Measurements from ENCODE around the gene PDXDC1. TPM values are rescaled to one million over a fixed set of nuclear protein-coding genes. Genes with fewer than 3 reads are reported as not detected.
"Not testable (repeated sequence)": the region's sequence is repeated elsewhere in the genome, so short reads cannot be mapped to it uniquely, and the experiment has no call there.

PDXDC1 gene
- total RNA-seq, 2 donors from 2014 or later, result 58.4 to 78.8 TPM

DNA sequence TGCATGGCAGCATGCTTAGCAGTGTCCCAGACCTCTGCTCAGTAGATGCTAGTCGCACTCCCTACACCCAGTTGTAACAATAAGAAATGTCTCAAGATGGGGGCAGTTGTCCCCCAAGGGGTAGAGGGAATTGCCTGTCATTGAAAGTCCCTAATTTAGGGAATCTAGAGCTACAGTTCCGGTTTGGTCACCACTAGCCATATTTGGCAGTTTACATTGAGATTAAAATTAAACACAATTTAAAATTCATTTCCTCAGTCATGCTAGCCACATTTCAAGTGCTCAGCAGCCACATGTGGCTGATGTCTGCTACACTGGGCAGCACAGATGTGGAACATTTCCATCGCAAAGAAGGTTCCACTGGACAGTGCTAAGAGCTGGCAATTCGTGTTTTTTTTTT is 4.1 kb downstream of the PDXDC1 start:
- H3K27ac Mint-ChIP-seq; ATAC-seq; H3K36me3 Mint-ChIP-seq (ENCODE audit: low read depth); H3K4me3 Mint-ChIP-seq; H3K4me1 Mint-ChIP-seq; DNase-seq; H3K9me3 ChIP-seq (ENCODE audit: control insufficient read depth, low read length, poor library complexity, severe bottlenecking); H3K27me3 Mint-ChIP-seq: not testable (repeated sequence)

DNA sequence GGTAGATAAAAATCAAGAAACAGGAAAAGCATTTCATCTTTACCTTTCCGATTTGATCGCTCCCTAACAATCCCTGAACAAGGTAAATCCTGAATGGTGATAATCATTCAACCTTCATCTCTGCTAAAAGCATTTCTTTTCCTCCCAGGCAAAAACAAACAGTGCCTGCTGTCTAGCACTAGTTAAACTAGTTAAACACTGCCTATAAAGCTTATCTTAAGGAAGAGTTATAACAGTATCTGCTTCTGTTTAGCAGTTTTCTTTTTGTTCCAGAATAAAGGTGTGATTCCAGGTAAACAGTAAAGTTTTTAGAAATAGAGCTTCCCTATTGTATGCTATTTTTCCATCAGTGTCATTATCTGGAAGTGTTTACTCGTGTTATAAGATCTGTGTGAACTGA is 6.4 kb downstream of the PDXDC1 start:
- H3K4me1 Mint-ChIP-seq; H3K27ac Mint-ChIP-seq; H3K27me3 Mint-ChIP-seq; ATAC-seq; H3K36me3 Mint-ChIP-seq (ENCODE audit: low read depth); H3K4me3 Mint-ChIP-seq; H3K9me3 ChIP-seq (ENCODE audit: control insufficient read depth, low read length, poor library complexity, severe bottlenecking); DNase-seq: not testable (repeated sequence)

DNA sequence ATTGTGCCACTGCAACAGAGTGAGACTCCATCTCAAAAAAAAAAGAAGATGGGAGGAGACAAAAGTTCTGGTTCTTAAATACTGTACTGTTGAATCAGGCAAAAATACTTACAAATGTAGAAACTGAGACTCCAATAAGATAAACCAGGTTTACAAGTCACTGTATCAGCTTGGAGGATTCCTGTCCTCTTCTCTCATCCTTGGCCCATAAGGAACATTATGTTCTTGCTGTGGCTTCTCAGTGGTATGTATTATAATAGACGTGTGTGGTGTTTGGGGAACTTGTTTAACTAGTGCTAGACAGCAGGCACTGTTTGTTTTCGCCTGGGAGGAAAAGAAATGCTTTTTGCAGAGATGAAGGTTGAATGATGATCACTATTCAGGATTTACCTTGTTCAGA is 7.7 kb downstream of the PDXDC1 start:
- peak overlapping the region; percentile 47 for H3K27ac Mint-ChIP-seq
- not testable (repeated sequence) for H3K27me3 Mint-ChIP-seq; H3K9me3 ChIP-seq (ENCODE audit: control insufficient read depth, low read length, poor library complexity, severe bottlenecking); ATAC-seq; H3K36me3 Mint-ChIP-seq (ENCODE audit: low read depth); H3K4me1 Mint-ChIP-seq; DNase-seq; H3K4me3 Mint-ChIP-seq

DNA sequence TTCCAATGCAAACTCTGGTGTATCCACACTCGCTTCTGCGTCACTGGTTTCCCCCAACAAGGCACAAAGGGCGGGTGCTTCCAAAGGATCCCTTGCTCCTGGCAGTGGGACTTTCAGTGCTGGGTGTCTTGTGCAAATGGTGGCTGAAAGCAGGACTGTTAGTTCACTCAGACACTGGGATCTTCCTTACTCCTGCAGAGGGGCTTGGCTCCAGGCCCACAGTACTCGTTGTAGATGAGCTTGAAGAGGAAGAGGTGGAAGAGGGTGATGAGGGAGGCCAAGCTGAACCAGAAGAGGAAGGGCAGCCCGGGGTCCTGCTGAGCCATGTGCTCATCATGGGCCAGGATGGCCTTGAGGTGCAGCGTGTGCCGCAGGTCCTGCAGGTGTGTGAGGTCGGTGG is 13.3 kb downstream of the PDXDC1 start:
- not testable (repeated sequence) for H3K9me3 ChIP-seq (ENCODE audit: control insufficient read depth, low read length, poor library complexity, severe bottlenecking); H3K27ac Mint-ChIP-seq; DNase-seq; ATAC-seq; H3K27me3 Mint-ChIP-seq
- Mint-ChIP-seq H3K4me1 (peaks cover 16% of the 10 kb centered on the region), H3K36me3 (ENCODE audit: low read depth) (peaks cover 12% of the 10 kb centered on the region), H3K4me3 (peak overlapping the region; percentile 51)

DNA sequence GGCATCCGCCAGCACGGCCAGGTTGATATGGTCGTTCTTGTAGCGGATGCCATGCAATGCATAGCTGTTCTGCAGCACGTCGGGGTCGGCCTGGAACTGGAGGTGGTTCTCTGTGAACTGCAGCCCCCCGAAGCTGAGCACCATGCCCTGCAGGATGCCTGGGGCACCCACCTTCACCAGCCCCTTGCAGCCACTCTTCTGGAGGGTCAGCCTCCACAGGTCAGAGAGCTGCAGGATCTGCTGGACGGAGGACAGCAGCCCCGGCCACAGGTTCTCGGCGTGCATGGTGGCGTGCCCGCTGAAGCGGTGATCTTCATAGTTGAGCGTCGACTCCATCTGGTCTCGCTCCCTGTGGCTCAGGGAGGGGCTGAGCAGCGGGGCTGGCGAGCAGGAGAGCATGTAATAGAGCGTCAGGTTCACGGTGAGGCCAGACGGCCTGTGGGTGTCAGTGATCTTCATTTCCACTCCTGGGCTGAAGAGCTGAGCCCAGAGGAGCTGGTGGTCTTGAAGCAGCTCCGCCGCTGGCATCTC is 13.9 kb downstream of the PDXDC1 start:
- peaks cover 12% of the 10 kb centered on the region for H3K36me3 Mint-ChIP-seq (ENCODE audit: low read depth)
- not testable (repeated sequence) for H3K27me3 Mint-ChIP-seq; H3K27ac Mint-ChIP-seq; H3K9me3 ChIP-seq (ENCODE audit: control insufficient read depth, low read length, poor library complexity, severe bottlenecking); DNase-seq; H3K4me3 Mint-ChIP-seq
- peaks cover 16% of the 10 kb centered on the region for H3K4me1 Mint-ChIP-seq
- ATAC-seq, result peak; percentile 30

DNA sequence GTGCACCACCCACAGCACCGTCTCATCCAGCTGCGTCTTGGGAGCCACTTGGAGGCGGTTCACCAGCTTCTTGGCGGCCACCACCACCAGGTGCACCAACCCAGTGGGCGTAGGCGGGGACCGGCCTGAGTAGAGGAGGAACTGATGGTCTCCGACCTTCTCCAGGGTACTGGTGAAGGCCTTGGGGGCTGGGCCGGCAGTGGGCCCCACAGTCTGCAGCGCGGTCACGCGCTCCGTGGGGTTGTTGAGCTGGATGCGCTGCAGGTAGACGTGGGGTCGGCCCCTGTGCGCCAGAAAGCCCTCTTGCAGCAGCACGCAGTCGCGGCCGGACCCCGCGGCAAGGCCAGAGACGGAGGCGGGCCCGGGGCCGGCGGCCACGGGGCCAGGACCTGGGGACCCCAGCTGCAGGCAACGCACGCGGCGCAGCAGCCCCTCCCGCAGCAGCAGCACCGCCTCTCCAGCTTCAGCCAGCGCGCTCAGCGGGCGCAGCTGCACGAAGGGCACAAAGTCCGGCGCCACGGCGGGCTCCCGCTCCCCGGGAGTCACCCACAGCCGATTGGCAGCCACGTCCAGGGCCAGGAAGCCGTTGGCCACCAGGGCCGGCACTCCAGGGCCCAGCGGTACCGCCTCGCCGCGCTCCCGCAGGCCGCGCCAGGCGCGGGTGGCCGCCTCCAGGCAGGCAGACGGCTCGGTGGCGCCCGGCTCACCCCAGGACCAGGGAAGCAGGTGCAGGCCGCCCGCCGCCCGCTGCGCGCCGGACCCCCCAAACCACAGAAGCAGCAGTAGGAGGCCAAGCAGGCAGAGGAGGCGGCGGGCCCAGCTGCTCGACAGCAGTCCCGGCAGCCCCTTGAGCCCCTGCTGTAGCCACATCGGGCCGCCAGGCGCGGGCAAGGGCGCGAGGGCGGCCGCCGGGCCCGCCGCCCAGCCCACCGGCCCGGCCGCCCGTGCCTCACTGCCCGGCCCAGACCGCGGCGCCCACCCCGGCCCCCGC is 14.8 kb downstream of the PDXDC1 start:
- not testable (repeated sequence) for H3K9me3 ChIP-seq (ENCODE audit: control insufficient read depth, low read length, poor library complexity, severe bottlenecking); H3K4me3 Mint-ChIP-seq; DNase-seq; H3K27ac Mint-ChIP-seq; H3K27me3 Mint-ChIP-seq
- peak; percentile 21 for ATAC-seq
- Mint-ChIP-seq H3K4me1 (peaks cover 18% of the 10 kb centered on the region), H3K36me3 (ENCODE audit: low read depth) (peaks cover 12% of the 10 kb centered on the region)

DNA sequence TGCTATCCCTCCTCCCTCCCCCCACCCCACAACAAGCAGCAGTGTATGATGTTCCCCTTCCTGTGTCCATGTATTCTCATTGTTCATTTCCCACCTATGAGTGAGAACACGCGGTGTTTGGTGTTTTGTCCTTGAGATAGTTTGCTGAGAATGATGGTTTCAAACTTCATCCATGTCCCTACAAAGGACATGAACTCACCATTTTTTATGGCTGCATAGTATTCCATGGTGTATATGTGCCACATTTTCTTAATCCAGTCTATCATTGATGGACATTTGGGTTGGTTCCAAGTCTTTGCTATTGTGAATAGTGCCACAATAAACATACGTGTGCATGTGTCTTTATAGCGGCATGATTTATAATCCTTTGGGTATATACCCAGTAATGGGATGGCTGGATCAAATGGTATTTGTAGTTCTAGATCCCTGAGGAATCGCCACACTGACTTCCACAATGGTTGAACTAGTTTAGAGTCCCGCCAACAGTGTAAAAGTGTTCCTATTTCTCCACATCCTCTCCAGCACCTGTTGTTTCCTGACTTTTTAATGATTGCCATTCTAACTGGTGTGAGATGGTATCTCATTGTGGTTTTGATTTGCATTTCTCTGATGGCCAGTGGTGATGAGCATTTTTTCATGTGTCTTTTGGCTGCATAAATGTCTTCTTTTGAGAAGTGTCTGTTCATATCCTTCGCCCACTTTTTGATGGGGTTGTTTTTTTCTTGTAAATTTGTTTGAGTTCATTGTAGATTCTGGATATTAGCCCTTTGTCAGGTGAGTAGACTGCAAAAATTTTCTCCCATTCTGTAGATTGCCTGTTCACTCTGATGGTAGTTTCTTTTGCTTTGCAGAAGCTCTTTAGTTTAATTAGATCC is 18.7 kb downstream of the PDXDC1 start:
- H3K4me3 Mint-ChIP-seq; H3K27me3 Mint-ChIP-seq; H3K9me3 ChIP-seq (ENCODE audit: control insufficient read depth, low read length, poor library complexity, severe bottlenecking); H3K27ac Mint-ChIP-seq; DNase-seq; ATAC-seq: not testable (repeated sequence)
- peaks cover 25% of the 10 kb centered on the region for H3K4me1 Mint-ChIP-seq
- H3K36me3 Mint-ChIP-seq (ENCODE audit: low read depth), result peaks cover 12% of the 10 kb centered on the region

DNA sequence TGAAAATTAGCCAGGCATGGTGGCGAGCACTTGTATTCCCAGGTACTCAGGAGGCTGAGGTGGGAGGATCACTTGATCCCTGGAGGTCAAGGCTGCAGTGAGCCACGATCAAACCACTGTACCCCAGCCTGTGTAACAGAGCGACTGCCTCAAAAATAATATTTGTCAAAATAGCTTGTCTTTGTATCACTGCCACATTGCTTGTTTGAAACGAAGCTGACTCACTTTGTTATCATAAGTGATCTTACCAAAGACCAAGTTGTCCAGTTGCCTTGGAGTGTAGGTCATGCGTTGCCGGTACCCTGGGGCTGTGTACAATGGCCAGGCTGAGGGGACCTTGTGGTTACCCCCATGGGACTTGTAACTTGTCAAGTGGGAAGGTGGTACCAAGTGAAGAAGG is 21.9 kb downstream of the PDXDC1 start:
- H3K27me3 Mint-ChIP-seq; DNase-seq; H3K36me3 Mint-ChIP-seq (ENCODE audit: low read depth); H3K9me3 ChIP-seq (ENCODE audit: control insufficient read depth, low read length, poor library complexity, severe bottlenecking); H3K4me3 Mint-ChIP-seq; H3K27ac Mint-ChIP-seq; ATAC-seq: not testable (repeated sequence)
- H3K4me1 Mint-ChIP-seq, result peaks cover 21% of the 10 kb centered on the region

DNA sequence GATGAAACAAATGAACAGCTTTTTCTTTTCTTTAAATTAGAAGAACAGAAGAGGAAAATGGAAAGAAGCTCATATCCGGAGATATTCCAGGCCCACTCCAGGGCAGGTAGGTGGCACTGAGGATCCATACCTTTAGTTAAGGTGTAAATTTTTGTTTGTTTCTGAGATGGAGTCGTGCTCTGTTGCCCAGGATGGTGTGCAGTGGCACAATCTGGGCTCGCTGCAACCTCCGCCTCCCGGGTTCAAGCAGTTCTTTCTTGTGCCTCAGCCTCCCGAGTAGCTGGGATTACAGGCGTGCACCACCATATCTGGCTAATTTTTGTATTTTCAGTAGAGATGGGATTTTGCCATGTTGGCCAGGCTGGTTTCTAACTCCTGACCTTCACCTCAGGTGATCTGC is 23.5 kb downstream of the PDXDC1 start:
- not testable (repeated sequence) for ATAC-seq; H3K9me3 ChIP-seq (ENCODE audit: control insufficient read depth, low read length, poor library complexity, severe bottlenecking); H3K27me3 Mint-ChIP-seq; DNase-seq; H3K4me3 Mint-ChIP-seq; H3K27ac Mint-ChIP-seq; H3K36me3 Mint-ChIP-seq (ENCODE audit: low read depth)
- peaks cover 15% of the 10 kb centered on the region for H3K4me1 Mint-ChIP-seq

DNA sequence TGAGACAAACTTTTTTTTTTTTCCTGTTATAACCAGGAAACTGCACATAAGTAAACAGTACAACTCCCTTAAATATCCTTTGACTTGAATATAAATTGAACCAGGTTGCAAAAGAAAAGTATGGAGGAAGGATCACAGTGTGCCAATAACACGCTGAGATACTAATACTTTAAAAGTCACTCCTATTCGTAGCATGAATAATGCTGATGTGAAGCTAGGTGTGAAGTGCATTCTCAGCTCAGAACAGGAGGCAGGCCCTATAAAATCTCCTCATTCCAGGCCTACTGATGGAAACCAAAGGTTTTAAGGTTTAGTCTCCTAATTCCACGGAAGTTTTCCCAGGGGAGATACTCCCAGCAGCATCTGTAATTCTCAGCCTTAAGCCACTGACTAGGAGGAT is 25.0 kb downstream of the PDXDC1 start:
- not testable (repeated sequence) for DNase-seq; H3K4me3 Mint-ChIP-seq; H3K27me3 Mint-ChIP-seq; H3K9me3 ChIP-seq (ENCODE audit: control insufficient read depth, low read length, poor library complexity, severe bottlenecking); H3K27ac Mint-ChIP-seq; H3K36me3 Mint-ChIP-seq (ENCODE audit: low read depth); ATAC-seq
- peaks cover 13% of the 10 kb centered on the region for H3K4me1 Mint-ChIP-seq

DNA sequence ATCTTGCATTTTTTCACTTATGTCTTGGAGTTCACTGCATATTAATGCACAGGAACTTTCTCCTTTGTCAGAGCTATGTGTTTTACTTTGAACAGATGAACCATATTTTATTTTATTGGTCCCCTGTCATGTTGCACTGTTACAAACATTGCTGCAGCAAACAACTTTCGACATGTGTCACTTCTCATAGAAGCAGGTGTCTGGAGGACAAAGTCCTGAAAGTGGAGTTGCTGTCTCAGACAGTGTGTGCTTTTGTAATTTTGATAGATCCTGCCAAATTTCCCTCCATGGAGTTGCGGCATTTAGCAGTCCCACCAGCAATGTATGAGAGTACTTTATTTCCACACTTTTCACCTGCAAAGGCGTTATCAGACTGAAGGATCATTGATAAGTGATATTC is 27.6 kb downstream of the PDXDC1 start:
- H3K4me3 Mint-ChIP-seq; H3K27me3 Mint-ChIP-seq; ATAC-seq; H3K4me1 Mint-ChIP-seq; DNase-seq; H3K36me3 Mint-ChIP-seq (ENCODE audit: low read depth); H3K27ac Mint-ChIP-seq; H3K9me3 ChIP-seq (ENCODE audit: control insufficient read depth, low read length, poor library complexity, severe bottlenecking): not testable (repeated sequence)

DNA sequence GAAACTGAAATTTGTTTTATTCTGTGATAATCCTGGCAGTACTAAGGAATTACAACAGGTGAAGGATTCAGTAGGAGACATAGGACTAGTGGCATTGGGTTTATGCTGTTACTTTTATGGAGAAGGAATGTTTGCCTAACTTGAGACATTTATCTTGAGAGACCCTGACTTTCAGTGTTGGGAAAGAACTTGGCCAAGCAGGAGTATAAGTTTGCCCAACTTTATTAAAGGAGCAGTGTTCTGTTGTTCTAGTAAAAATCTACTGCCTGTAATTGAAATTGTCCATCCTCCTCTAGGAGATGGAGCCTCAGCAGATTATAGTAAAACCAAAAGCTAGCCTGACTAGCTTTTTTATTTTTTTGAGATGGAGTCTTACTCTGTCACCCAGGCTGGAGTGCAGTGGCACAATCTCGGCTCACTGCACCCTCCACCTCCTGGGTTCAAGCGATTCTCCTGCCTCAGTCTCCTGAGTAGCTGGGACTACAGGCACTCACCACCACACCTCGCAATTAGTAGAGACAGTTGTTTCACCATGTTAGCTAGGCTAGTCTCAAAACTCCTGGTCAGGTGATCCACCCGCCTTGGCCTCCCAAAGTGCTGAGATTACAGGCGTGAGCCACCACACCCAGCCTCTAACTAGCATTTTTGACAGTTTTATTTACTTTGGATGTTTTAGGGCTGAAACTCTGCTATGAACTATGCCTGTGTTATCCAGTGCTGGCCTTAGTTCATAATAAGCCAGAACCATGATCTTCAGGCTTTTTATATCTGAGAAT is 30.7 kb downstream of the PDXDC1 start:
- not testable (repeated sequence) for H3K4me3 Mint-ChIP-seq; ATAC-seq; H3K4me1 Mint-ChIP-seq; H3K27me3 Mint-ChIP-seq; H3K9me3 ChIP-seq (ENCODE audit: control insufficient read depth, low read length, poor library complexity, severe bottlenecking); H3K36me3 Mint-ChIP-seq (ENCODE audit: low read depth); DNase-seq
- H3K27ac Mint-ChIP-seq, result peak overlapping the region; percentile 9
